ENCODE measurements around the gene NFE2L2.
"Not testable (repeated sequence)": the region's sequence is repeated elsewhere in the genome, so short reads cannot be mapped to it uniquely, and the experiment has no call there.

Gene NFE2L2

GRCh38 chr2:177237932-177238331 is 26.6 kb downstream of the NFE2L2 start:
- DNase-seq (ENCODE audit: low read depth in 3 of 3): no peak

GRCh38 chr2:177235855-177236437 is 28.6 kb downstream of the NFE2L2 start:
- no peak for DNase-seq (ENCODE audit: low read depth in 3 of 3)

GRCh38 chr2:177234267-177234666 is 30.3 kb downstream of the NFE2L2 start:
- no peak for DNase-seq (ENCODE audit: low read depth in 3 of 3)

DNA sequence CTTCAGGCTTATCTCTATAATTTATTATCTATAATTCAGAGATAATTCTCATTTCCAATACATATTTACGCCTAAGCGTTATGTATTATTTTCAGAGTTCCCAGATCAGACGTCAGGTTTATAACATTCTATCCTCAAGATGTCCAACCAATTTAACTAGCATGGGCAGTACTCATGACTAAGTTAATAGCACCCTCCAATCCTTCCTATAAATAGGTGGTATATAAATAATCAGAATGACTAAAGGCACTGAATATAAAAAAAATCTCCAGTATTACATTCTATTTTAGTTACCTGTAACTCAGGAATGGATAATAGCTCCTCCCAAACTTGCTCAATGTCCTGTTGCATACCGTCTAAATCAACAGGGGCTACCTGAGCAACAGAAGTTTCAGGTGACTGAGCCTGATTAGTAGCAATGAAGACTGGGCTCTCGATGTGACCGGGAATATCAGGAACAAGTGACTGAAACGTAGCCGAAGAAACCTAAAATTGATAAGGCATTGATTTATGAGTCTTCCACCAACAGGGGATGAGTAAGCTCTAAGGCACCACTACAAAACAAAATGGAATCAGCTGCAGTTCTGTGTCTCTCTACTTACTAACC is 32.3 kb downstream of the NFE2L2 start:
- no peak for DNase-seq (ENCODE audit: low read depth in 3 of 3)

DNA sequence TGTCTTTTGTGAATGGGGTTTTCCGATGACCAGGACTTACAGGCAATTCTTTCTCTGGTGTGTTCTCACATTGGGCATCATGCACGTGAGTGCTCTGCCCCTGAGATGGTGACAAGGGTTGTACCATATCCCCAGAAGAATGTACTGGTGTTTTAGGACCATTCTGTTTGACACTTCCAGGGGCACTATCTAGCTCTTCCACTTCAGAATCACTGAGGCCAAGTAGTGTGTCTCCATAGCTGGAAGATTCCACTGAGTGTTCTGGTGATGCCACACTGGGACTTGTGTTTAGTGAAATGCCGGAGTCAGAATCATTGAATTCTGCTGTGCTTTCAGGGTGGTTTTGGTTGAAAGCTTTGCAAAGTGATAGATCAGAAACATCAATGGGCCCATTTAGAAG is 33.3 kb downstream of the NFE2L2 start:
- no peak for DNase-seq (ENCODE audit: low read depth in 3 of 3)

DNA sequence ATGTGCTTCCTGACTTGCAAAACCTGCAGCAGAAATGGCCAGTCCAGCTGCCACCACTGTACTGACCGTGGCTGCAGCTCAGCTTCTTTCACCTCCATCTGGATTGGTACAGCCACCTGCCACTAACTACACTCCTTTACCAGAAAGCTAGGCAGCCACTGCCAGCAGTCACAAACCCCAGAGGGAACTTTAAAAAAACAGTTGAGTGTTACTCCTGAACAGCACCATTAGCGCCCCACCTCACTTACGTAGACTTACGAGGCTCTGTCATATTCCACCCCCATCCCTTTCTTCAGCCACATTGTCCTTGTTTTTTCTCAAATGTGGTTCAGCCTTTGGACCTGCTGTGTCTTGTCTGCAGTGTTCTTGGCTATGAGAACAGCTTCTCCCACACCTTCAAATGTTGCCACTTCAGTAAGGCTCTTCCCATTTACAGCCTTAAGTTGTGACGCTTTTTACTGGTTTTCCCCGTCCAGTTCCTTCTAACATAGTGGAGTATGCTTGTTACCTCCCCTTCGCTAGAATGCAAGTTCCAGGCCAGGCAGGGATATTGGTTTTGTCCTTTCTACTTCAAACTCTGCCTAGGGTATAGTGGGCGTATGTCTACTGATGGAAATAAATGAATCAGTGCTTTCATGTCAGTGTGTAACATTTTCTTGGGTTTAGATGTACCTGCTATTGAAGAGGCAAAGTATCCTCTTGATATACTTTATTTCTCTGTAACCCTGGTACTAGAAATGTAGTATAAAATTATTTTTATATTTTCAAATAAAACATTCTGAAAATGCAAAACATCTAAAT is 34.9 kb downstream of the NFE2L2 start:
- no peak for DNase-seq (ENCODE audit: low read depth in 3 of 3)

DNA sequence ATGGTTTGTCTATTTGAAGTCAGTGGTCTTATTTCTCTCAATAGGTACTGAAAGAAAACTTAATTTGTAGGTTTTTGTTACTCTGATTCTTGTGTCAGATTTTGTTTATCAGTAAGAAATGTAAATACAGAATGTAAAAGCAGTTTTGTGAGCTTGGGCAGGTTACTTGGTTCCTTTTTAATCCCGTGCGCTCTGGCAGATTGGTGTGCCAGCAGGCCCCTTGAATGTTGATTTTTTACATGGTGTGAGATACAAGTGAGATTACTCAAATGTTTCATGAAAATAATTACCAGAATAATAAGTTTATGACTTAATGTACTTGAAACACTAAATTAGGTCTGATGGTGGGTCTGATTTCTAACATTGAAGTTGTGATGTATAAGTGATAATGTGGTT is 38.6 kb downstream of the NFE2L2 start:
- DNase-seq (ENCODE audit: low read depth in 3 of 3): no peak

DNA sequence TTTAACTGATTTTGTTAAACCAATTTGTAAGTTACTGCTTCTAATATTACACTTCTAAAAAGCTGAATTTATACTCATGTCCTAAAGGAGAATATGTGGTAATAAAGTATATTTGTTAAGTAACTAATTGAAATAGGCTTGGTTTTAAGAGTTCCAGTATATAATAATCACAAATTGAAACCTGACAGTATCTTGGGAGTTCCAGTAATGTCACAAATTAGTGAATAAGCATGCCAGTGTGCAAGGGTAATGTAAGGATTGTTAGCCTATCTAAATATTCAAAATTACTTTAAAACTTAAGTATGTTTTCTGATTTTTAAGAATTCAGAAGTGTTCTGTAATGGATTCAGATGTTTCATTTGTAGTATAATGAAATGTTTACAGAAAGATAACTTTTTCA is 41.1 kb downstream of the NFE2L2 start:
- not testable (repeated sequence) for DNase-seq (ENCODE audit: low read depth in 3 of 3)

- DNase-seq (ENCODE audit: low read depth in 3 of 3): no peak
Measured at GRCh38 chr2:177221970-177222369, 42.6 kb downstream of the NFE2L2 start.

DNA sequence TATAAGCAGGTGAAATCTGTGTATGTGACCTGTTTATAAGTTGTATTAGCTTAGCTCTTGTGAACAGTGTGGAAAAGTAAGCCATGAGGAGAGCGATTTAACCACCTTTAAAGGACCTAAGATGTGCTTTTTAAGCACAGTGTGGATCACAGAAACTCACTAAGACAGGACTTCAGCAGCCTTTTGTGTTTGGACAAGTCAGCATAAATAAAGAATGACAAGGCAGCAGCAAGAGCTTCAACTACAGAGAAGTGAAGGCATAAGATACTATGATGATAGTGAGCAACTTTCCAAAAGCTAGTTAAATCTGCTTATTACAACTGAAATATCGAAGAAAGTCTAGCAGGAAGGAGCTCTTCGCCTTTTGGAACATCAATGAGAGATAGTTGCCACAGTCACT is 43.0 kb downstream of the NFE2L2 start:
- no peak for DNase-seq (ENCODE audit: low read depth in 3 of 3)

GRCh38 chr2:177219787-177220186 is 44.7 kb downstream of the NFE2L2 start:
- not testable (repeated sequence) for DNase-seq (ENCODE audit: low read depth in 3 of 3)

GRCh38 chr2:177217247-177217843 is 47.2 kb downstream of the NFE2L2 start:
- no peak for DNase-seq (ENCODE audit: low read depth in 3 of 3)

DNA sequence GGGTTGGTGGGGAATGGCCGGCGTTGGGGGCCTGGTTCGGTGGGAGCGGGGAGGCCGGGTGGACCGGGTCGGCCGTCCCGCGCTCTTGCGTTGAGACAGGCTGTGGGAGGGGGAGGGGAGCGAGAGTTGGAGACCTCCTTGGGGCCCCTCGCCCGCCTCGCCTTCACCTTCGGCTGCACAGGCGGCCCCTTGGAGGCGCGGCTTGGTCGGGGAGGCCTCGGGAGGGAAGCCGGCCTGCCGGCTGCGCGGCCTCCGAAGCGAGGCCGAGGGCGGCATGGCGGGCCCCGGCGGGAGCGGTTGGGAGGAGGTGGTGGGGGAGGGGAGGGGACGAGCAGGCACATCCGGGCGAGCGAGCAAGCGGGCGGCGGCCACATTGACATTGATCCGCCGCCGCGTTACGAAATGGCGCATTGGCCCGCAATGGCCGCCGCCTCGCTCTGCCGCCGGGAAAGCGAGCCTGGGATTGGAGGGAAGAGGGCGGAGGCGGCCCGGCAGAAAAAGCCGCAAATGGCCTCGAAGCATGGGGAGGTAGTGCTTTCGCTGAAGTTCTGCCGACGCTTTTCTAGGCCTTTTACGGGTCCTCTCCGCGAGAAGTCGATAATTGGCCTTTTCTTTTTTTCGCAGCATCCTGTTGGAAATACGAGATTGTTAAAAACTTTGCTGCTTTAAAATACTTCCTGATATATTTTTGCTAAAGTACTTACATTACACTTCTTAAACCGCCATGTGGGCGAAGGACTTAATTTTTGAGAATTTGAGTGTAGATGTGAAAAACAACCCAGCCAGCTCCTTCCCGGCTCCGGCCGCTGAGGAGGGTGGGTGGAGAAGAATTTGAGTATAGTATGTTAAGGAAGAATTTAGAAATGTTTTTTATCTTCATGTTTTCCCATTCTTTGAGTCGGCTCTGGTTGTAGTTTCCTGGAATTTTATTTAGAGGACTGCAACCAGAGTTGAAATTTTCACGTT is 51.4 kb downstream of the NFE2L2 start:
- DNase-seq (ENCODE audit: low read depth in 3 of 3): peak; percentile 82 to 90 (median 87)

- DNase-seq (ENCODE audit: low read depth in 3 of 3): peak; percentile 99 to 100 (median 99)
Measured at GRCh38 chr2:177212106-177212890, 52.2 kb downstream of the NFE2L2 start, which contains the start of gene HNRNPA3. Gene HNRNPA3 (plus strand): TSS chr2:177212794. CDS start chr2:177212800, 6 bp downstream.

DNA sequence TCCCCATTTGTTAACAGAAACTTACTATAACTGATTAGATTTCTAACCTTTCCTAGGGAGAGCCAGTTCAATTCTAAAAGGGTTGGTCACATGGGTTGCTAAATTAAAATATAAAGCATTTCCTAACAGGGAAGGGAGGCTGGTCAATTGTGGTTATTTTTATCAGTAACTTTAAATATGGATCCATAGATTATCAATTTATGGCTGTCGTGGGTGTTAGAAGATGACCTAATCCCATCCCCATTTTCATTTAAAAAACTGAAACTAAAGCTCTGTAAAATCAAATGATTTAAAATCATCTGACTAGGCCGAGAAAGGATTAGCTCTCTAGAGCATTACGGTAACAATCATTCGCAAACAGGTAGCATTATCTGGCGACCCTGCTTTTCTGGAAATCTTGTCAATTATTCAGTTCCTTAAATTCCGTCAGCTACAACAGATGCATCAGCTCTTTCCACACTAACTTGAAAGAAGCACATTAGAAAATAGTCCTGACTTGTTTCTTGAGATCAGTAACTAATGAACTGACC is 52.9 kb downstream of the NFE2L2 start:
- no peak for DNase-seq (ENCODE audit: low read depth in 3 of 3)

GRCh38 chr2:177211169-177211568 is 53.4 kb downstream of the NFE2L2 start:
- no peak for DNase-seq (ENCODE audit: low read depth in 3 of 3)

DNA sequence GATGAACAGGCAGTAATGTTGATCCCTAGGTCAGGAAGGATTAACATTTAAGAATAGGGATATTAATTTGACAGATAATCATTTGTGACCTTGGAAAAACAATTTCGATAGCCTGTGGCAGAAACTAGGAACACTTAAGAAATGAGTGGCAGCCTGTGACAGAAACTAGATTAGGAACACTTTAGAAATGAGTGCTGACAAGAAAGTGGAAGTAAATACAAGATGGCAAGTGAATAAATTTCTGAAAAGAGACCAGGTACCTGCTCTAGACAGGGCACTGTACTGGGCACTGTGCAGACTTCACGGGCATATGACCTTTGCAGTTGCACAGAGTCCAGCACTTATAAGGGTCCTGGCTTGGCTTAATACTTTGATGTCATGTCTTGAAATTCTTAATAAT is 57.4 kb downstream of the NFE2L2 start:
- DNase-seq (ENCODE audit: low read depth in 3 of 3): no peak

- no peak for DNase-seq (ENCODE audit: low read depth in 3 of 3)
Measured at GRCh38 chr2:177204417-177204816, 60.1 kb downstream of the NFE2L2 start.

GRCh38 chr2:177201919-177202346 is 62.6 kb downstream of the NFE2L2 start:
- no peak for DNase-seq (ENCODE audit: low read depth in 3 of 3)

DNA sequence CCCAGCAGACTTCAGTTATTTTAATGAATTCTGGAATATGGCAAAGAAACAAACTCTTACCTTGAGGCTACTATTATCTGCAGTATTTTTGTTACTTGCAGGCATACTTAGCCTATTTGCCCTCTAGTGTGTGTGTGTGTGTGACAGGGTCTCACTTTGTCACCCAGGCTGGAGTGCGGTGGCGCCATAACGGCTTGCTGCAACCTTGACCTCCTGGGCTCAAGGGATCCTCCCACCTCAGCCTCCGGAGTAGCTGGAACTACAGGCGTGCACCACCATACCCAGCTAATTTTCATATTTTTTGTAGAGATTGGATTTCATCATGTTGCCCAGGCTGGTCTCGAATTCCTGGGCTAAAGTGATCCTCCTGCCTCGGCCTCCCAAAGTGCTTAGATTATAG is 64.1 kb downstream of the NFE2L2 start:
- not testable (repeated sequence) for DNase-seq (ENCODE audit: low read depth in 3 of 3)

Measured in stimulated activated CD4-positive, alpha-beta T cell treated with anti-CD3 and anti-CD28 coated beads, TNF-alpha, amount 100 ng/mL, for 4 hours (primary cell).